NCI-H2107 treated with DMSO at 0.1 percent for 48 hours (cell line): ENCODE results near the gene NTSR1.

Source experiments
- DNase-seq: peaks from one replicate; lab custom pipeline; 2025; ENCODE audit not compliant: unreplicated experiment; lab: John Stamatoyannopoulos, UW

The NTSR1 gene

DNA sequence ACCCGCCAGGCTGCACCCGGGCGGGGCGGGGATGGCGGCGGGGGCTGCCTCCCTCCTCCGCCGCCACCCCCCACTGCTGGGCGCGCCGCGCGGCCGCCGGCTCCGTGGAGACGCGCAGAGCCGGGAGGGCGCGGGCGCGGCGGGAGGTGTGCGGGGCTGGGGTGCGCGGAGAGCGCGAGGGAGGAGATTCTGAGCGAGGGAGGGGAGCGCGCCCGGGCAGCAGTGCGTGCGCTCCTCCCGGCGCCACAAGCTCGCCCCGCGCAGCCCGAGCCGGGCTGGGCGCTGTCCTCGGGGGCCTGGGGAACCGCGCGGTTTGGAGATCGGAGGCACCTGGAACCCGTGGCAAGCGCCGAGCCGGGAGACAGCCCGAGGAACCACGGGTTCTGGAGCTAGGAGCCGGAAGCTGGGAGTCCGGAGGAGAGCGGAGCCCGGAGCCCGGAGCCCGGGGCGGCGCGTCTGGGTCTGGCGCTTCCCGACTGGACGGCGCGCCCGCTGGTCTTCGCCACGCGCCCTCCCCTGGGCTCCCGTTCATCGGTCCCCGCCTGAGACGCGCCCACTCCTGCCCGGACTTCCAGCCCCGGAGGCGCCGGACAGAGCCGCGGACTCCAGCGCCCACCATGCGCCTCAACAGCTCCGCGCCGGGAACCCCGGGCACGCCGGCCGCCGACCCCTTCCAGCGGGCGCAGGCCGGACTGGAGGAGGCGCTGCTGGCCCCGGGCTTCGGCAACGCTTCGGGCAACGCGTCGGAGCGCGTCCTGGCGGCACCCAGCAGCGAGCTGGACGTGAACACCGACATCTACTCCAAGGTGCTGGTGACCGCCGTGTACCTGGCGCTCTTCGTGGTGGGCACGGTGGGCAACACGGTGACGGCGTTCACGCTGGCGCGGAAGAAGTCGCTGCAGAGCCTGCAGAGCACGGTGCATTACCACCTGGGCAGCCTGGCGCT is at the start of gene NTSR1:
Gene NTSR1 (plus strand): TSS at position 246 of the 946 bp plus-strand sequence. CDS start 372 bp downstream, at position 618.
- no peak for DNase-seq

DNA sequence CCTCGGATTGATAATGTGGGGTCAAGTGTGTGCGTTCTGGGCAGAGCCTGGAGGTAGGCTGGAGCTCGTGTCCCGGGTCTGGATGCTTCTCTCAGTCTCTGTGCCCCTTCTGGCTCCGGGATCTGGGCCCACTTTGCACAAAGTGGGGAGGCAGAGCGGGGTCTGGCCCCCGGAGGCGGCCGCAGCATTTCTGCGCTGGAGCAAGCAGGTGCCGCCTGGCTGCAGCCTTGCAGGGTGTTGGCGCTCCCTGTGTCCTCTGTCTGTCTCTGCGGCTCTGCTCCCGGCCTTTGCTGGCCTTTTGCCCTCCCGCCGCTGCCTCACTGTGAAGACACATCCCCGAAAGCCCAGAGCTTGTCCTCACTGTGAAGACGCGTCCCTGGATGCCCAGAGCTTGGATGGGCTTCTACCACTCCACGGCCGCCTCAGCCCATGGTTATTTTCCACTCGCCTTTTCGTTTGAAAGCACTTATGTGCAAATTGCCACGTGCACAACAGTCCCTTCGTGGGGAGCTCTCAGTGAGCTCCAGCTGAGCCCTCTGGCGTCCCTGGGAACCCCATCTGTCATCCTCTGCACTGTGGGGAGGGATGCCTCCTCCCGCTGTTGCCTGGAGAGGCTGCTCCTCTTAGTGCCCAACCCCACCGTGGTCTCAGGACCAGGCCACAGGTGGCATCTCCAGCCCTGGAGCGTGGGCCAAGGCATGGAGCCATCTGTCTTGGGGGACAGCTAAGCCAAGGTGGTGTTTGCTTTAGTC is 49.0 kb upstream of the NTSR1 start:
- DNase-seq, result no peak

DNA sequence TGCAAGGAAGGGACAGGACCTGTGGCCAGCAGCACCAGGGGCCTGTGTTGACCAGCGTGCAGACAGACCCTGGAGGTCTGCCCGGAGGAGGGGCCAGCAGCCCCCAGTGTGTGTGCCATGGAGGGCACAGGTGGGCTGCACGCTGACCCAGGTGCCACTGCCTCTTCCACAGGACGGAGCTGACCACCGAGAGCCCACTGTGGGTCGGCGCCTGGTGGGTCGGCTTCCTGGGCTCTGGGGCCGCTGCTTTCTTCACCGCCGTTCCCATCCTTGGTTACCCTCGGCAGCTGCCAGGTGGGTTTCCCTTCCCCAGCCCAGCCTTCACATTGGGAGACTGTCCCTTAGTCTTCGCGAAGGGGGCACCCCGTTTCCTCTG is 48.4 kb upstream of the NTSR1 start:
- no peak for DNase-seq

DNA sequence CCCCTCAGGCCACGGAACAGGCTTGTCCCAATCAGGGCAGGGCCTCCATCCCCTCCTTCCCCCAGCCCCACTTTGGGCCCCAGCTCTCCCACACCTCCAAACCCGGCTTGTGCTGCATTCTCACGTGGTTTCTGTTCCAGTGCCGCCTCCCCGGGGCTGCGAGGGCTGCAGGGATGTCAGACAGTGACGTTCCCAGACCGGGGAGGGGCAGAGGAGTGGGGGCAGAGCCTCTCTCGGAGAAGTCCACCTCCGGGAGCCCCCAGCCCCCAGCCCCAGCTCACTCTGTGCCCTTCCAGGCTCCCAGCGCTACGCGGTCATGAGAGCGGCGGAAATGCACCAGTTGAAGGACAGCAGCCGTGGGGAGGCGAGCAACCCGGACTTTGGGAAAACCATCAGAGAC is 47.9 kb upstream of the NTSR1 start:
- DNase-seq, result no peak

DNA sequence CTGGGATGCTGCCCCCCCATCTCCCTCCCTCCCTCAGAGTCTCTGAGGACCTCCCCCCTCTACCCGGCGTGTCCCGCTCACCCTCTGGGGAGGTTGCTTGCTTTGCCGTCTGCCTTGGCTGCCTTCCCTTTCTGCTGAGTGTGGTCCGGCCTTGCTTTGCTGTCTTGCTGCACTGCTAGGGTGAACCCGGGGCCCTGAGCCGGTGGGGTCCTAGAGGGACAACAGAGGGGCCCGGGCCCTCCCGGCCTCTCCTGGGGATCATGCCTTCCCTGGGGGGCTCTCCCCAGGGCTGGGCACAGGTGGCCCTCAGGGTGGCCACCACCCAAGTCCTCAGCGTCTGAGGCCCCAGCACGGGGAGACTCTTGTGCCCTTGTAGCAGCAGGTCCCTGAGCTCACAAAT is 47.0 kb upstream of the NTSR1 start:
- DNase-seq, result no peak

DNA sequence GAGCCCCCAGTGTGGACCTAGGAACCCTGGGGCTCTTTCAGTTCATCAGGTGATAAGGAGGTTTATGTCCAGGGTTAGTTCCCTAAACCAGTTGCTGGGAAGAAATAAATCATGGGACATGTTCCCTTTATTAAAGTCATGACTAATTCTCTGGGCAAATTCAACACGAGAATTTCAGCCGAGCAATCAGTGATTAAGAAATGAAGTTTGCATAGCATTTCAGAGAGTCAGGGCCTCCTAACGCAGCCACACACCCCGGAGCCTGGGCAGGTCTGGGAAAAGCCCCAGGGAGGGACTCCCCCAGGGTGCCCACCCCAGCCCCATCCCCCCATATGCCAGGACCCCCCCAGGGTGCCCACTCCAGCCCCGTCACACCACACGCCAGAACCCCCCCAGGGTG is 46.2 kb upstream of the NTSR1 start:
- no peak for DNase-seq

DNA sequence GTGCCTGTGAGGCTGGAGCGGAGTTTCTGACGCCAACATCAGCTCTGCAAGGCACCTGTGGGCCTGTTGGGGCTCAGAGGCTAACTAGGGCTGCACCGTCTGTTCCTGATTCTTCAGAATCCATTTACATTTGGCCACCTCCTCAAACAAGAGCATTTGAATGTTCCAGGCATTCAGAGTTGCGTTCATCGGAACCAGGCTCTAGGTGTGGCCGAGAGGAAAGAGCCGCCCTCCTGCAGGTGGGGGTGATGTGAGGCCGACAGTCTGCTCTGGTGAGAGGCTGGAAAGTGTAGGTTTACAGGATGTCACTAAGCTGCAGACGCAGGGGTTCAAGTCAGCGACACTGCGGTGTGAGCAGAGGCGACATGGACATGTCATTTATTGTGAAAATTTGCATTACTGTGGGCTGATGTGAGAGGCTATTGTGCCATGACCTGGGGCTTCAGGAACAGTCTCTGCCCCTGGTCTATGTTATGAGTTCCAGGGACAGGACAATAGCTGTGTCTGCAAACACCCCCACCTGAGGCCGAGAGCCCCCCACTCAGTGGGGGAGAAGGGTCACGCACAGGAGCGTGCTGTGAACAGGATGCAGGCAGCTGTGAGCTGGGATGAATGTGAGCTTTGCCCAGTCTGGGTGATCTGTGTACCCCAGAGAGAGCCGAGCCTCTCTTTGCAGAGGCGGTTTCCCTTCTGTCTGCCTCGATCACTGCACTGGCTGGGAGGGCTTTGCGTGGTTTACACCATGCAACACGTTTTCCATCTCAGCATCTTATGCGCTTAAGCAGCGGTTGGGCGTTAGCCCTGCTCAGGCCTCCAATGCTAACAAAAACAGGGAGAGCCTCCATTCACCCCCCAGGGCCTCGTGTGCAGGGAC is 45.3 kb upstream of the NTSR1 start:
- DNase-seq, result no peak

DNA sequence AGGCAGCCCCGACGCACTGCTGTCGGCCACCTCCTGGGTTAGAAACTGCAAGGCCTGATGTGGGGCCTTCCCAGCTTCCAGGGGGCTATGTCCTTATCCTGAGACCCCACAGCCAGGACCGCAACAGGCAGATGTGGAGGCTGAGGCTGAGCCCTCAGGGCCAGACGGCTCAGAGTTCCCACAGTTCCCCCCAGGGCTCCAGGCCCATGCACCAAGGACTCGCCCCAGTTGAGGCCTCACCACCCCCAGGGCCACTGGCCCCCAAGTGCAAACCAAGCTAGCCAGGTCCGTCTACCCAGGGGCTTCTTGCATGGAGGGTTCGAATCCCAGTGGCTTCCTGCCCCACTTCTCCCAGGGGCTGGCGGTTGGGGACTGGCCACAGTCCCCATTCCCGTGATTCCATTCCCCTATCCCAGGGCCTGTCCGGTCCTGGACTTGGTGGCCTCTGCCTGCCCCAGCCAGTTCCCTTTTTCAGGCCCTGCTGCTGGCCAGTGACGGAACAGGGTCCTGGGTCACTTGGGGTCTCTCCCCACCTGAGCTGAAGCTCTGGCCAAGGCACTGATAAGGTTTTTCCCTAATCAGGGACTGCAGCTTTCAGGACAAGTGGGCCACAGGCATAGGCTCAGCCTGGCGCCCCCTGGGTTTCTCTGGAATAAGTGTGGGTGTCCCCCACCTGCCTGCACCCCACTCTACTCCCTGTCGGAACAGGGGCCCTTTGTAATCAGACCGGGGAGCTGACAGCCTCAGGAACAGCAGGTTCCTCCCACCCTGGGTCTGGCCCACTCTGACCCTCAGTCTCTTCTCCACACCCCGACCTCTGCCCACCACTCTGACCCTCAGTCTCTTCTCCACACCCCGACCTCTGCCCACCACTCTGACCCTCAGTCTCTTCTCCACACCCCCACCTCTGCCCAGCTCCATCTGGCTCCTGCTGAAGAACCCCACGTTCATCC is 44.3 kb upstream of the NTSR1 start:
- DNase-seq, result no peak

DNA sequence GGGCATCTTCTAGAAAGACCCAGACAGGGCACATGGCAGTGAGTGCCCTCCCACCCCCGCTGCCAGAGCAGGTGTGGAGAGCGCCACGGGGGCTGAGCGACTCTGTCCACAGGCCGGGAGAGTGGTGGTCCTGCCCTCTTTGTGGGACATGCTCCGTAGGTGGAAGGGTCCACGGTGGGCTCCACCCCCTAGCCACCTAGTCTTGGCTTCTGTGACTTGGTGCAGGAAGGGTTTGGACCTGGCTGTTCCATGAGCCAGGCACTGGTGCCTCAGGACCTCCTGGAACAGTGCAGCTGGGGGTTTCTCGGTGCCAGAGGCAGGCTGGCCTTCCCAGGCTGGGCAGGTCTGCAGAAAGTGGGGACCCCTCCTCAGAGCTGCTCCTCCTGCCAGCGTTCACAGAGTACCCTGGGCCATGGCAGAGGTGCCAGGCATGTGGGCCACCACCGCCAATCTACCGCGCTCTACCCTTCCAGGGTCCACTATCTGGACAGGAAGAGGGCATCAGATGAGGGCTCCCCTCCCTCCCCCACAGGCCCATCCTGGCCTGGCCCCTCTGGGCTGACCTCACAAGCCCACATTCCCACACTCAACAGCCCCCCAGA is 43.4 kb upstream of the NTSR1 start:
- DNase-seq, result no peak

DNA sequence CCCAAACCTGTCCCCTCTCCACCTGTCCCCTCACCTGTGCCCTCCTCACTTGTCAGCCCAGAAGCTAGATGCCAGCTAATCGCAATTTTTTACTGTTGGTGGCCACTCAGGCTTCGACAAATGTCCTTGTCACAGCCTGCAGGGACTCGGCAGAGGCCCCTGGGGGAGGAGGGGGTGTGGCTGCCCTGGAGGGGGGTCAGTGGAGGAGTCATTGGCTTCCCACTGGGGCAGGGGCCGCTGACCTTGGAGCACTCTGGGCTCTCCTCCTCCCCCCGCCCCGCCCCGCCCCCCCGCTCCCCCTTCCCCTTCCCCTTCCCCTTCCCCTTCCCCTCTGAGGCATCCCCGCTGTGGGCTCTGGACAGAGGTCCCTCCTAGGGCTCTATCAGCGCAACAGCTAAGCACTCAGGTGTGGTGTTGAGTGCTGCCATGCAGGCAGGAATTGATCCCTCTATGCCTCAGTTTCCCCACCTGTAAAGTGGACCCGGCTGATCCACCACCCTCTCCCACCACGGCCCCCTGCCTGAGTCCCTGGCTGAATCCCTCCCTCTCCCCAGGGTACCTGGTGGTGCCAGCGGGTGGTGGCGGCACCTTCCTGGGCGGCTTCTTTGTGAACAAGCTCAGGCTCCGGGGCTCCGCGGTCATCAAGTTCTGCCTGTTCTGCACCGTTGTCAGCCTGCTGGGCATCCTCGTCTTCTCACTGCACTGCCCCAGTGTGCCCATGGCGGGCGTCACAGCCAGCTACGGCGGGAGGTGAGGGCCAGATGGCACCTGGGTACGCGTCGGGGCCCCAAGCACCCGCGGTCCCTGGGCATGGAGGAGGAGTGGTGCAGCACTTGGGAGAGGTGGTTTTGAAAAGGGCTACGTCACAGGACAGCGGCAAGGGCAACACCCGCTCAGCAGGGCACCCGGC is 42.6 kb upstream of the NTSR1 start:
- DNase-seq, result no peak

DNA sequence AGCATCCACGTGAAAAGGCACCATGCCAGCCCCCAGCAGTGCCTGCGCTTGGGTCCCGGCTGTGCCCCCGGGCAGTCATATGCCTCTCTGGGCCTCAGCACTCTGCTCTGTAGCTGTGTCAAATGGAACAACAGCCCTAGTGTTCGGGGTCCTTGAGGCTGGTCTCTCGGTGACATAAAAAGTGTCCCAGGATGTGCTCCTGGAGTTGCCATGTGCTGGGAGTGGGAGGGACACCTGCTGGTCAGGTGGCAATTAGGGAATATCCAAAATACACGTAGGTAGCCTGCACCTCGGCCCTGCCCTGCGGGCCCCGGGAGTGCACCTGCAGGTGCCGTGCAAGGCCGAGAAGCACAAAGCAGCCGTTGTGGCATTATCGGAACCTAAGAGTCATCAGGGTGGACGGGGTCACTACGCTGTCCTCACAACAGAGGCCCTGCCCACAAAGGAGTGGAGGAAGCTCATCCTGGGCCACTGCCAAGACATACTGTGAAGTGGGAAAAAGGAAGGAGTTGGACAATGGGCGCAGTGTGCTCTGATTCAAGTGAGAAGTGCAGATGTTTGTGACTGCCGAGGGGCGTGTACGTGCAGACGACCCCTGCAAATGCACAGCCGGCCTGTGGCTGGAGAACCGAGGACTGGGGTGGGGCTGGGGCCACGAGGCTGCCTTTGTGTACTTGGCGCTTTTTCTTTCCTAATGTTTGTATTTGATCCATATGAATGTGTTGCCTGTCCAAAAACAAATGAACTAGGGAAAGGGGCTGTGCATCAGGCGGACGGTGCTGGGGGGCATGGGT is 41.7 kb upstream of the NTSR1 start:
- DNase-seq, result no peak

DNA sequence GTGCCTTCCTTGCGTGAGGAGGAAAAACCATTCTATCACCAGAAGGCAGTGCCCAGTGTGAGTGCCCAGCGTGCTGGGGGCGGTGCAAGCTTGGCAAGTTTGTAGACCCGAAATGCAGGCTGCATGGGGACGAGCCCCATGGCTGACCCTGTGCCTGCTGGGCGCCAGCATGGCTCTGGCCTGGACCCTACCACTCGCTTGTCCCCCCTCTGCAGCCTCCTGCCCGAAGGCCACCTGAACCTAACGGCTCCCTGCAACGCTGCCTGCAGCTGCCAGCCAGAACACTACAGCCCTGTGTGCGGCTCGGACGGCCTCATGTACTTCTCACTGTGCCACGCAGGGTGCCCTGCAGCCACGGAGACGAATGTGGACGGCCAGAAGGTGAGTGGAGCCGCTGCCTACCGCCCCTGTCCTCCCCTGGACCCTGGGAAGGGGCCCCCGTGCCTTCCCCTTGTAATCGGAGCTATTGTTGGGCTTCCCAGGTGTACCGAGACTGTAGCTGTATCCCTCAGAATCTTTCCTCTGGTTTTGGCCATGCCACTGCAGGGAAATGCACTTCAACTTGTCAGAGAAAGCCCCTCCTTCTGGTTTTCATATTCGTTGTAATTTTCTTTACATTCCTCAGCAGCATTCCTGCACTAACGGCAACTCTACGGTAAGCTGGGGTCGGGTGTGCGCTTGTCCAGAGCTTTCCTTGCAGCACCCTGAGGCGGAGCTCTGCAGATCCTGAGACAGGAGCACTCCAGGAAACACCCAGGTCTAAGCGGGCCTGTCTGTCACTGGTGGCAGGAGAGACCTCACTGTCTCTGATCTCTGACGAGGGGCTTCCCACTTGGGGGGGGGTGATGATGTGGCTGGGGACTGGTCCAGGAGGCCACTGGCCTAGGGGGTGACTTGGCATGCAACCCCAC is 40.9 kb upstream of the NTSR1 start:
- DNase-seq, result no peak

DNA sequence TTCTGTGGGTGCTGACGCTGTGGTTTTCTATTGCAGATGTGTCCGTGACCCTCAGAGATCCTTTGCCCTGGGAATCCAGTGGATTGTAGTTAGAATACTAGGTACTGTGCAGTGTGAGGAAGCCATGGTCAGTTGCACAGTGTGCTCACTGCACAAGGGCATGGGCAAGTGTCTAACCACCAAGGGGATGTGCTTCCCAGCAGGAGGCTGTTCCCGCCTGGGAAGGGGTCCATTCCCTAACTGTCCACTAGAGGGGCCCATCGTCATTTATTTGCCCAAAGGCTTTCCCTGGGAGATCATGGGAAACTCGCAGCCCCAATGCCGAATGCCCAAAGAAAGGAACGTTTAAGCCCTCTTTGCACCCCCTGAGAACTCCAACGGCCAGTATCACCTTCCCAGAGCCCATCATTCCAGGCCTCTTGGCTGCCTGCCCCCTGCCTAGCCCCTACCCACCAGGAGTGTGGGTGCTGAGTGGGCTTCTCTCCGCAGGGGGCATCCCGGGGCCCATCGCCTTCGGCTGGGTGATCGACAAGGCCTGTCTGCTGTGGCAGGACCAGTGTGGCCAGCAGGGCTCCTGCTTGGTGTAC is 40.1 kb upstream of the NTSR1 start:
- DNase-seq, result peak; percentile 61

DNA sequence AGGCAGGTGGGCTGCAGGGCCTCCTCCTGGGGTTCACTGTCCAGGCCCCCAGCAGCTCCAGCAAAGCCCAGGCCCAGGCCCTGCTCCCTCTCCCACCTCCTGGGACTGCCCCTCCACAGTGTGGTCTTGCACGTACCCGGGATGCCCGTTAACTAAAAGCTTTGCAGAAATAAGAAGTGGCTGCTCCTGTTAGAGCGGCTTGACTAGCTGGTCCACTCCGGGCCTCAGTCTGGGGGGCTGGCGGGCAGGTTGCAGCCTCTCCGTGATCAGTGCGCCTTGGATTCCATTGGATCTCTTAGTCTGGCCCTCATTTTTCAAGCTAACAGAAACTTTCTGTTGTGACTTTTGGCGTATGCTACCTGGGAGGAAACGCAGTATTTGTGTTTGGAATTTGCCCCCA is 39.4 kb upstream of the NTSR1 start:
- DNase-seq, result no peak

DNA sequence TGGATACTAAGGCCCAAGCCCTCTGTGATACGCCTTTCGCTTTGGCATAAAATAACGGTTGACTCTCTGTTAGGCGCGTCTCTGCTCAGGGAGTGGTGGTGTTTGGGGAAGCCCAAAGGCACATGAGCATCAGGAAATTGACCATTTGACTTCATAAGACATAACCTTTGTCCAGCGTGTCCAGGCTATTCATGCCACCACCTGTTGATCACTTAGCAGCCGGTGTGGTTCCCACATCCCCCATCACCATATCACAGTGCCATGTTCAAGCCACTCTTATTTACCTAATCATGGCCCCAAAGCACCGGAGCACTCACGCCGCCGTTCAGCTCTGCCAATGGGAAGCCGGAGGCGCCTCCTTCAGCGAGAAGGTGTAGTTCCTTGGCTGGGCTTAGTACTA is 38.5 kb upstream of the NTSR1 start:
- no peak for DNase-seq

DNA sequence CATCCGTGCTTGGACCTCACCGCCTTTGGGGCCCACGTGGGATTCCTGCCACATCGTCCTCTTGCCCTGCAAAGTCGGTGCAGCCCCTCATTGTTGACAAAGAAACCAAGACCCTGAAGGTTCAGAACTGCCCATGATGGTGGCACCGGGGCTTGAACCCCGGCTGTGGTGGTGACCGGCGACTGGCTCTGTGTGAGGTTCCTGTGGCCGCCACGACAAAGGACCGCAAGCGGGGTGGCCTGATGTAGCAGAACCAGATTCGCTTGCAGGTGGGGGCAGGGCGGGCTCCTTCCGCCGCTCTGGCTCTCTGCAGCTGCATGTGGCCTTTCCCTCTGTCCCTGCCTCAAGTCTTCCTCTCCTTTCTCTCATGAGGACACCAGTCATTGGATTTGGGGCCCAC is 37.6 kb upstream of the NTSR1 start:
- no peak for DNase-seq

DNA sequence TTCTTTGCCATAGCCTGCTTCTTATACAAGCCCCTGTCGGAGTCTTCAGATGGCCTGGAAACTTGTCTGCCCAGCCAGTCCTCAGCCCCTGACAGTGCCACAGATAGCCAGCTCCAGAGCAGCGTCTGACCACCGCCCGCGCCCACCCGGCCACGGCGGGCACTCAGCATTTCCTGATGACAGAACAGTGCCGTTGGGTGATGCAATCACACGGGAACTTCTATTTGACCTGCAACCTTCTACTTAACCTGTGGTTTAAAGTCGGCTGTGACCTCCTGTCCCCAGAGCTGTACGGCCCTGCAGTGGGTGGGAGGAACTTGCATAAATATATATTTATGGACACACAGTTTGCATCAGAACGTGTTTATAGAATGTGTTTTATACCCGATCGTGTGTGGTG is 36.9 kb upstream of the NTSR1 start:
- DNase-seq, result no peak
